ENCODE data around the gene BCL2L14.
"Not testable (repeated sequence)": the region's sequence is repeated elsewhere in the genome, so short reads cannot be mapped to it uniquely, and the experiment has no call there.

Gene BCL2L14

DNA sequence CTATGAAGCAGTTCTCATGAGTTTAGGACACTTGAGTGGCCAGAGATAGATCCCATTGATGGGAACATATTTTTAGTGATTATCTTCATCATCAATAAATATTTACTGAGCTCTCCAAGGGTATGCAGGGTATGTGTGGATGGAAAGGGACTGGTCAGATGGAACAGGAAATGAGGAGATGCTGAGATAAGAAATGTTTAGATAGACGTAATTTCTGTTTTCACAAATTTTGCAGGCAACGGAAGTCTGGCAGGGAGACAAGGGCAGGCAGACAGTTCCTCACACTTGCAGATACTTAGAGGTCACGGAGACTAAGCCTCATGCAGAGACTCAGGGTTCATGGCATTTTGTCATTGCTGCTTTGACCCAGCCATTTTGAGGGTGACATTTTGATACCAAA lies 24.3 kb downstream of the BCL2L14 start:
- no peak for DNase-seq (ENCODE audit: low read depth)
- H3K4me3 ChIP-seq (ENCODE audit: control insufficient read depth, low read depth, low read length): no peak overlapping the region
- TF ChIP-seq, protein P1, sequence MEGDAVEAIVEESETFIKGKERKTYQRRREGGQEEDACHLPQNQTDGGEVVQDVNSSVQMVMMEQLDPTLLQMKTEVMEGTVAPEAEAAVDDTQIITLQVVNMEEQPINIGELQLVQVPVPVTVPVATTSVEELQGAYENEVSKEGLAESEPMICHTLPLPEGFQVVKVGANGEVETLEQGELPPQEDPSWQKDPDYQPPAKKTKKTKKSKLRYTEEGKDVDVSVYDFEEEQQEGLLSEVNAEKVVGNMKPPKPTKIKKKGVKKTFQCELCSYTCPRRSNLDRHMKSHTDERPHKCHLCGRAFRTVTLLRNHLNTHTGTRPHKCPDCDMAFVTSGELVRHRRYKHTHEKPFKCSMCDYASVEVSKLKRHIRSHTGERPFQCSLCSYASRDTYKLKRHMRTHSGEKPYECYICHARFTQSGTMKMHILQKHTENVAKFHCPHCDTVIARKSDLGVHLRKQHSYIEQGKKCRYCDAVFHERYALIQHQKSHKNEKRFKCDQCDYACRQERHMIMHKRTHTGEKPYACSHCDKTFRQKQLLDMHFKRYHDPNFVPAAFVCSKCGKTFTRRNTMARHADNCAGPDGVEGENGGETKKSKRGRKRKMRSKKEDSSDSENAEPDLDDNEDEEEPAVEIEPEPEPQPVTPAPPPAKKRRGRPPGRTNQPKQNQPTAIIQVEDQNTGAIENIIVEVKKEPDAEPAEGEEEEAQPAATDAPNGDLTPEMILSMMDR (IDR thresholded peaks at IDR 0.05; ENCODE audit: control insufficient read depth, insufficient read depth, low read depth, low read length, missing control alignments): no peak

DNA sequence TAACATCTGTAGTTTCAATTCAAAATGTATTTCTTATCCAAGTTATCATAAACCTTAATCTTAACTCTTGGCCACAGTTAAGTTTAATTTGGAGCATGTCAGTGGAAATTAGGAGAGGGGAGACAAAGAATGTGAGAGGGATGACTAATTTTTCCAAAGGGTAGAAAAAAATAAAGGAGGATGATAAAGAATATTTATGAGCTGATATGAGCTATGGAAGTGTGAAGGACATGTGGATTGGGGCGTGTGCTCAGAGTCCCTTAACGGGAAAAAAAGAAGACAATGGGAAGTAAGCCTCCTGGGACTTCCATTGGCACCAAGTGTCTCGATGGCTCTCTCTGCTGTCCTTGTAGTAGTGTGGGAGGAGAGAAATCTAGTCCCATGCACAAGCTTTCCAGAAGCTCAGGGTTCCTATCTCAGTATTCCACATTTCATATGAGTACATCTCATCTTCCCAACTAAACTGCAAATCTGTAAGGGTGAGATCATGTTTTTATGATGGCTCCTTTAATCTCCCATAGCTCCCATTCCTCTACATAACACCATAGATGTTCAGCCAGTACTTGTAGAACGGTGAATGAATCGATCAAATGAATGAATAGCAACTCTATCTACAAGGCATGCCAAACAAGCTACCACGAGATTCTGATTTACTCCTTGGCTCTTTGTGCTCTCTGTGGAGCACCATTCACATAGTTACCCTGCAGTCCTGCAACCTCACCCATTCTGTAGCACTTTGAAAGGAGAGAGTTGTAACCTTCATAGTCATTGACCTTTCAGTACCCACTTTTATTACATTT lies 27.4 kb downstream of the BCL2L14 start:
- H3K4me3 ChIP-seq (ENCODE audit: control insufficient read depth, low read depth, low read length): no peak overlapping the region
- TF ChIP-seq, protein P1 (IDR thresholded peaks at IDR 0.05; ENCODE audit: control insufficient read depth, insufficient read depth, low read depth, low read length, missing control alignments): no peak
- no peak for DNase-seq (ENCODE audit: low read depth)

DNA sequence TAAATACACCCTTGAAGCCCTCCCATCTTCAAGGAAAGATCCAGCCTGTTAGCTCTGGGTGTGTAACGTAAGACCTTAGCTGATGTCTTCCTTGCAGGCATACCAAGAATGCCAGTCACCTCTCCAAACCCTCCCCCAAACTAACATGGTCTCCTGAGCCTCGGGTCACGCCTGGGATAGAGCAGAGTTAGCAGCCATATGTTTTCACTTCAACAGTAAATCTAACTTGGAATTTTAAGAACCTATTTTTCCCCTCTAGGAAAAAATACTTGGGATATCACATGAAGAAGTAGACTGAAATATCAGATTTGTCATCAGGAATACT lies 27.9 kb downstream of the BCL2L14 start:
- H3K4me3 ChIP-seq (ENCODE audit: control insufficient read depth, low read depth, low read length): no peak overlapping the region
- DNase-seq (ENCODE audit: low read depth): no peak
- TF ChIP-seq, protein P1 (IDR thresholded peaks at IDR 0.05; ENCODE audit: control insufficient read depth, insufficient read depth, low read depth, low read length, missing control alignments): no peak

DNA sequence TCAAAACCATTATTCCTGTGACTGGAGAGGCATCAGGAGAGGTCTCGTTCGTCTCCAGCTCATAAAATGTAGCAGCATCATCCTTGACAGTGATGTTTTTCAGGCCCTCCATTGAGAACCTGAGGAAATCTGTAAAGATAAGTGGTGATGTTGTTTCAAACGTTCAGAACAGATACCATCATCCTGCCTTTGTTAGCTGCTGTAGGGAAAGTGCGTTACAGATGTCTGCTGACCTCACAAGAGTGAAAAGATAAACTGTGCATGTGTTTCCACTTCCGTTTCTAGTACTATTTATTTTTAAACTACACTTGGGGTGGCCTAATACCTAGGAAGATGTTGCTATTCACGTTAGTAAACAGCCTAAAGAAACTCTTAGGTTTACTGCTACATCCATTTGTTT lies 28.4 kb downstream of the BCL2L14 start:
- H3K4me3 ChIP-seq (ENCODE audit: control insufficient read depth, low read depth, low read length): no peak overlapping the region
- TF ChIP-seq, protein P1 (IDR thresholded peaks at IDR 0.05; ENCODE audit: control insufficient read depth, insufficient read depth, low read depth, low read length, missing control alignments): no peak
- DNase-seq (ENCODE audit: low read depth): no peak

DNA sequence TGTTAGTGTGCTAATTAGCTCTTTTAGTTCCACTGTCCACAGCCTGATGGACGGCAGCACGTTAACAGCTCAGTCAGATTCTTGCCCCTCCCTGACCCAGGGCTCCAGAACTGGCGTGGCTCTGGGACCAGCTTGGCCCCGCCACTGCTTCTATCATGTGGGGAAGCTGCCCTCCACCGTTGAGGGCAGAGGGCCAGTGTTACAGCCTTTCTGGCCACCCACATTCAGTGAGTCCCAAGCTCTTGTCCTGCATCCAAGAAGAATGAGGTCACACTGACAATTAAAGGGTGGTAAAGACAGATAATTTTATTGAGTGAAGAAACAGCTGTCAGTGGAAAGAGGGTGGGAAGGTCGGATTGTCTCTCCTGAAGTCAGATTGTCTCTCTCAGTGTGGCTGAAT lies 36.9 kb downstream of the BCL2L14 start:
- TF ChIP-seq, protein P1 (IDR thresholded peaks at IDR 0.05; ENCODE audit: control insufficient read depth, insufficient read depth, low read depth, low read length, missing control alignments): no peak
- H3K4me3 ChIP-seq (ENCODE audit: control insufficient read depth, low read depth, low read length): no peak overlapping the region
- DNase-seq (ENCODE audit: low read depth): no peak

DNA sequence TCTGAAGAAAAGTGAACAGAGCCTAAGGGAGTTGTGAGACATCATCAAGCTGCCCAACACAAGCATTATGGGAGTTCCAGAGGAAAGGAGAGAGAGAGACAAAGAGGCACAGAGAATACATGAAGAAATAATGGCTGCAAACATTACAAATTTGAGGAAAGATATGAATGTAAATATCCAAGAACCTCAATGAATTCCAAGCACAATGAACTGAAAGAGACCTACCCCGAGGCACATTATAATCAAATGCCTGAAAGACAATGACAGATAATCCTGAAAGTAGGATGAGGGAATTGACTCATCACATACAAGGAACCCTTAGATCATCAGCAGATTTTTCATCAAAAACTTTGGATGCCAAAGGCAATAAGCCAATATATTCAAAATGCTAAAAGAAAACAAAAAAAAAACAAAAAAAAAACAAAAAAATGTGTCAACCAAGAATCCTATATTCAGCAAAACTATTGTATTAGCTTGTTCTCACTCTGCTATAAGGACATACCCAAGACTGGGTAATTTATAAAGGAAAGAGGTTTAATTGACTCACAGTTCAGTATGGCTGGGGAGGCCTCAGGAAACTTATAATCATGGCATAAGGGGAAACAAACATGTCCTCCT lies 37.8 kb downstream of the BCL2L14 start:
- no peak overlapping the region for H3K4me3 ChIP-seq (ENCODE audit: control insufficient read depth, low read depth, low read length)
- DNase-seq (ENCODE audit: low read depth): no peak
- TF ChIP-seq, protein P1 (IDR thresholded peaks at IDR 0.05; ENCODE audit: control insufficient read depth, insufficient read depth, low read depth, low read length, missing control alignments): no peak

DNA sequence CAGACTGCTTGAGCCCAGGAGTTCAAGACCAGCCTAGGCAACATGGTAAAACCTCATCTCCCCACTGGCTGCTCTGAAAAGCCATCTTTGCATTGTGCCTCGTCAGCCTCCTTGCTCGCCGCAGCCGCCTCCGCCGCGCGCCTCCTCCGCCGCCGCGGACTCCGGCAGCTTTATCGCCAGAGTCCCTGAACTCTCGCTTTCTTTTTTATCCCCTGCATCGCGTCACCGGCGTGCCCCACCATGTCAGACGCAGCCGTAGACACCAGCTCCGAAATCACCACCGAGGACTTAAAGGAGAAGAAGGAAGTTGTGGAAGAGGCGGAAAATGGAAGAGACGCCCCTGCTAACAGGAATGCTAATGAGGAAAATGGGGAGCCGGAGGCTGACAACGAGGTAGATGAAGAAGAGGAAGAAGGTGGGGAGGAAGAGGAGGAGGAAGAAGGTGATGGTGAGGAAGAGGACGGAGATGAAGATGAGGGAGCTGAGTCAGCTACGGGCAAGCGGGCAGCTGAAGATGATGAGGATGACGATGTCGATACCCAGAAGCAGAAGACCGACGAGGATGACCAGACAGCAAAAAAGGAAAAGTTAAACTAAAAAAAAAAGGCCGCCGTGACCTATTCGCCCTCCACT lies 40.3 kb downstream of the BCL2L14 start:
- DNase-seq (ENCODE audit: low read depth); H3K4me3 ChIP-seq (ENCODE audit: control insufficient read depth, low read depth, low read length): not testable (repeated sequence)
